Measurements from ENCODE around the gene RIGI. TPM values are rescaled to one million over a fixed set of nuclear protein-coding genes. Genes with fewer than 3 reads are reported as not detected.
A peak's percentile ranks its signal among the peaks of the same experiment; 100 is the strongest.

Gene RIGI
- total RNA-seq, 4 donors from 2014 or later: 6.5 to 10.4 (median 8.4) TPM

DNA sequence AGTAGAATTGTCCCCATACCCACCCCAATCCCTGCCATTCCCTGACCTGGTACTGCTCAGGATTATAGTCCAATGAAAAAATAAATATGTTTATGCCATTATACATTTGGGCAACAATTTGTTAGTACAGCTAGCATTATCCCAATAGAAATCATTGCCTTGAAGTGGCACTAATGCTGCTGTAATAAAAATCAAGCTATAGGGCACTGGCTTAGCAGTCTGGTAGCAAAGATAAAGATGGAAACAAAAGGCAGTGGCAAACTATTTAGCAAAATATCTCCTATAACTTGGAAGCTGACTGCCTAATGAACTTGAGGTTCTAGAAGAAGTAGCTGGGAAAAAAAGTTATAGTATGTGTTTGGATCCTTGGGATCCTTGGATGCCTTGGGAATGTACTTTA is 28.6 kb upstream of the RIGI start:
- H3K9me3 ChIP-seq: no peaks in the 10 kb centered on the region
- H3K4me3 ChIP-seq: no peak overlapping the region
- H3K4me1 ChIP-seq: peaks cover 0 to 30% (median 8%) of the 10 kb centered on the region in 3 donors
- H3K36me3 ChIP-seq: no peaks in the 10 kb centered on the region
- H3K27ac ChIP-seq: no peak overlapping the region
- intact Hi-C loops (cut with DNase I): no loop called here
- H3K27me3 ChIP-seq: no peaks in the 10 kb centered on the region
- DNase-seq: no peak
- TF ChIP-seq, protein P1, sequence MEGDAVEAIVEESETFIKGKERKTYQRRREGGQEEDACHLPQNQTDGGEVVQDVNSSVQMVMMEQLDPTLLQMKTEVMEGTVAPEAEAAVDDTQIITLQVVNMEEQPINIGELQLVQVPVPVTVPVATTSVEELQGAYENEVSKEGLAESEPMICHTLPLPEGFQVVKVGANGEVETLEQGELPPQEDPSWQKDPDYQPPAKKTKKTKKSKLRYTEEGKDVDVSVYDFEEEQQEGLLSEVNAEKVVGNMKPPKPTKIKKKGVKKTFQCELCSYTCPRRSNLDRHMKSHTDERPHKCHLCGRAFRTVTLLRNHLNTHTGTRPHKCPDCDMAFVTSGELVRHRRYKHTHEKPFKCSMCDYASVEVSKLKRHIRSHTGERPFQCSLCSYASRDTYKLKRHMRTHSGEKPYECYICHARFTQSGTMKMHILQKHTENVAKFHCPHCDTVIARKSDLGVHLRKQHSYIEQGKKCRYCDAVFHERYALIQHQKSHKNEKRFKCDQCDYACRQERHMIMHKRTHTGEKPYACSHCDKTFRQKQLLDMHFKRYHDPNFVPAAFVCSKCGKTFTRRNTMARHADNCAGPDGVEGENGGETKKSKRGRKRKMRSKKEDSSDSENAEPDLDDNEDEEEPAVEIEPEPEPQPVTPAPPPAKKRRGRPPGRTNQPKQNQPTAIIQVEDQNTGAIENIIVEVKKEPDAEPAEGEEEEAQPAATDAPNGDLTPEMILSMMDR (IDR thresholded peaks at IDR 0.05): no peak
- no peak for TF ChIP-seq POLR2A (IDR thresholded peaks at IDR 0.05)

DNA sequence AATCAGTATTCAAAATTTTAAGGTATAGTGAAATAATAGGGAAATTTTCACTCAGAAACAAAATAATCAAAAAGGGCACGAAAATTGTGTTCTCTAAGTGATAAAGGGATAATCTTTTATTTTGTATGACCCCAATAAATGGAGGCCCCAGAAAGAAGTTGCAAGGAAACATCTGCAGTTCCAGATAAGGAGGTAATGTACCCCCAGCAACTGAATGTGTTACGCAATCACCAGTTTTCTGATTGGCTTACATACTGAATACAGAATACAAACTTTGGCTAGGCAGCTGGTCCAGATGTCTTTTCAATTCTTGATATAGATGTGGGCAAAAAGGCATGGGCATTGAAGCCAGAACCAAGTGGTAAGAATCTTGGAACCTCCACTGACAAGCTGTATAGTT is 28.1 kb upstream of the RIGI start:
- no peak for DNase-seq
- TF ChIP-seq POLR2A (IDR thresholded peaks at IDR 0.05): no peak
- TF ChIP-seq, protein P1 (IDR thresholded peaks at IDR 0.05): no peak
- peaks cover 0 to 35% (median 9%) of the 10 kb centered on the region in 3 donors for H3K4me1 ChIP-seq
- H3K4me3 ChIP-seq: no peak overlapping the region
- H3K36me3 ChIP-seq: peaks cover 0 to 2% (median 0%) of the 10 kb centered on the region in 3 donors
- no peaks in the 10 kb centered on the region for H3K27me3 ChIP-seq
- no peak overlapping the region for H3K27ac ChIP-seq
- no peaks in the 10 kb centered on the region for H3K9me3 ChIP-seq
- intact Hi-C loops (cut with DNase I): no loop called here
- WGBS, 2 donors: 73 to 81% methylated on average over 2 of the region's 2 CpGs

DNA sequence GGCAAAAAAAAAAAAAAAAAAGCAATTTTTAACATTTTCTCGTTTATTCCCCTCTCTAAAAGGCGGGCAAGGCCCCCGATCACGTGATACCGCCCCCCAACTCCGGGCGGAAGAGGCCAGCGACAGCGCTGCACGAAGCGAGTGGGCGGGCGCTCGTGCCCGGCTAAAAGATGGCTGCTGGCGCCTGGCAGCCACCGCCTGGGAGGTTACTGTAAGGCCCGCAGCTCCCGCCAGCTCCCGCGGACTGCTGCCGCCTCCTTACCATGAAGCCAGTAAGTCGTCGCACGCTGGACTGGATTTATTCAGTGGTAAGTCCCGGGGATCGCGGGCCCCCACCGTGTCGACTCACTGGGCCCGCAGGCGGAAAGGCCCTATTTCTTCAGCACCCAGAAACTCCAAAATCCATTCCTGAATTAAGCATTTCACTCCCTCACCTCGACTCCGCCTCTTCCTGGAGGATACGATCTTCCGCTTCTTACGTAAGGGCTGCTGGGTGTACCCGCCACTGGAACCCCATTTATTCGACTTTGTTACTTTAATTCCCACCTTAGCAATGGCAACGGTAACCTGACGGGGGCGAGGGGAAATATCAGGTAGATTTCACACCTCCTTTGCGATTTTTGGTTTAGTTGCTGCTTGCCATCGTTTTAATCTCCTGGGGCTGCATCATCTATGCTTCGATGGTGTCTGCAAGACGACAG is 26.3 kb upstream of the RIGI start, which contains the start of the genes SMIM27 and TOPORS:
Gene SMIM27, plus strand, starts transcription at position 156 of the 701 bp plus-strand sequence. Its CDS starts 108 bp downstream, at position 264.
Gene TOPORS, minus strand, starts transcription at position 415 of the 701 bp plus-strand sequence. Its CDS starts 150 bp downstream, at position 265.
- TF ChIP-seq, protein P1 (IDR thresholded peaks at IDR 0.05): no peak
- peak in 3 of 4 donors; percentile 62 to 78 (median 63) for TF ChIP-seq POLR2A (IDR thresholded peaks at IDR 0.05)
- intact Hi-C loops (cut with DNase I): no loop called here
- H3K4me3 ChIP-seq: peak within 1 kb of the TSS; percentile 64 to 94 (median 76)
- WGBS, 2 donors: 0 to 1% methylated on average over 38 to 41 of the region's 46 CpGs
- peak within 1 kb of the TSS; percentile 91 to 98 (median 96) for H3K27ac ChIP-seq
- peak; percentile 59 for DNase-seq
- peaks cover 0 to 17% (median 0%) of the 10 kb centered on the region in 3 donors for H3K36me3 ChIP-seq
- H3K4me1 ChIP-seq: peaks cover 0 to 46% (median 12%) of the 10 kb centered on the region in 3 donors
- H3K27me3 ChIP-seq: no peaks in the 10 kb centered on the region
- H3K9me3 ChIP-seq: no peaks in the 10 kb centered on the region

DNA sequence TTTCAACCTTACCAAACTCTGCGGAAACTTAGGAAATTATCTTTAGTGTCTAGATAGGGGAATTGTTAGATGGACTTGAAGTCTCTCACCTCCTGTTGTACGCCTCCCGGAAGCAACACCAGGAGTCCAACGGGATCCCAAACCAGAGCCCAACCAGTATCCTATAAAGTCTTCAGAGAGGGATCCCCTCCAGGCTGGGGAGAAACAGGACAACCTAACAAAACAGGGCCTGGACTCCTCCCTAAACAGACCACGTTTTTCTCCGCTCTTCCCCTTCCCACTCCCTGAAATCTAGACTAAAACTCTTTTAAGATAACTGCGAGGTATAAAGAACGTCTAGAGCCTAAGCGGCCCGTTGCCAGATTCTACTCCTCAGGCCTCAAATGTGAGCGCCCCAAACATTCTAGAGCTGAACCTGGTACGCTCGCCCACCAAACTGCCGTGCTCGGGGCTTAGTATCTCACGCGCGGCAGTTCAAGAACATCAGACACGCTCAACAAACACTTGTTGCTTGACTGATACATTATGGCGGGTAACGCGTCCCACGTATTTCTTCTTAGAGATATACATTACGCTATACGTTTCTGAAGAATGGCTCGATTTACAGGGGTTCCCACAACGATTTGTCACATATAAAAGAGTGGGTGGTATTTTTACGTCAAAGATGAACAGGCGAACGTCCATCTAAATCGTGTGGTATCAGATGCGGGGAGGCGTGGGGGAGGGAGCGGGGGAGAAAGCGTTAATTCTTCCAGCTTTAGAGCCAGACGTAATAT is 25.5 kb upstream of the RIGI start:
- intact Hi-C loops (cut with DNase I): no loop called here
- TF ChIP-seq, protein P1 (IDR thresholded peaks at IDR 0.05): no peak
- no peak for TF ChIP-seq POLR2A (IDR thresholded peaks at IDR 0.05)
- no peak for DNase-seq
- Histone ChIP-seq H3K36me3 (peaks cover 0 to 26% (median 0%) of the 10 kb centered on the region in 3 donors), H3K27me3 (no peaks in the 10 kb centered on the region), H3K9me3 (no peaks in the 10 kb centered on the region), H3K4me1 (peaks cover 0 to 46% (median 12%) of the 10 kb centered on the region in 3 donors), H3K27ac (peak overlapping the region; percentile 91 to 98 (median 96)), H3K4me3 (peak overlapping the region; percentile 64 to 94 (median 76))
- 0 to 1% methylated on average over 20 to 33 of the region's 36 CpGs for WGBS, 2 donors

Data from esophagus squamous epithelium (tissue), 5 donors.